ENCODE data around the gene SLC44A3. TPM values are rescaled to one million over a fixed set of nuclear protein-coding genes. Genes with fewer than 3 reads are reported as not detected.

Gene SLC44A3
- total and polyA plus RNA-seq, 2 of the 13 experiments (the other 11 are each of a cell fraction or from before 2014, with no cell fraction given), result 6.8 to 14.1 TPM

GRCh38 chr1:94925561-94926125 lies 105.5 kb downstream of the SLC44A3 start (continued):
- no peak for TF ChIP-seq NFAT5 (CRISPR knock-in tag; IDR thresholded peaks at IDR 0.05)
- no peak for TF ChIP-seq NFATC3 (CRISPR knock-in tag; IDR thresholded peaks at IDR 0.05)
- peak; percentile 40; the same call in 1 of the 2 replicates for TF ChIP-seq TFDP1 (CRISPR knock-in tag; IDR thresholded peaks at IDR 0.05; ENCODE audit: borderline replicate concordance)
- TF ChIP-seq KLF16 (CRISPR knock-in tag; IDR thresholded peaks at IDR 0.05), result no peak
- no peak for TF ChIP-seq EHMT2 (IDR thresholded peaks at IDR 0.05; ENCODE audit: borderline replicate concordance, low read depth, low read length)
- TF ChIP-seq MZF1 (CRISPR knock-in tag; IDR thresholded peaks at IDR 0.05; ENCODE audit: borderline replicate concordance), result no peak
- no peak for TF ChIP-seq FOXO4 (CRISPR knock-in tag; conservative IDR thresholded peaks at IDR 0.05)
- TF ChIP-seq ZNF121 (CRISPR knock-in tag; IDR thresholded peaks at IDR 0.05), result no peak
- TF ChIP-seq HNF1A (IDR thresholded peaks at IDR 0.05; ENCODE audit: low read depth), result no peak
- no peak for TF ChIP-seq HNF1A (CRISPR knock-in tag; IDR thresholded peaks at IDR 0.05; ENCODE audit: borderline replicate concordance)
- no peak for TF ChIP-seq MIER3 (CRISPR knock-in tag; IDR thresholded peaks at IDR 0.05; ENCODE audit: borderline replicate concordance)
- TF ChIP-seq ZBTB37 (CRISPR knock-in tag; IDR thresholded peaks at IDR 0.05), result no peak

Measured in HepG2 (cell line).